Erythroblast (primary cell): ENCODE data around the gene ITPR2.

Experiments
- DNase-seq, 2 experiments: peaks; one replicate each; lab custom pipeline; 2025; lab: John Stamatoyannopoulos, UW
- GATA1 ChIP-seq: IDR thresholded peaks from 2 replicates; pipeline ENCODE4 v1.6.1; 2011; ENCODE audit warnings: low read depth, mild to moderate bottlenecking, control low read depth, low read length, moderate library complexity
- POLR2A ChIP-seq: IDR thresholded peaks from 2 replicates; pipeline ENCODE4 v1.6.1; 2011; ENCODE audit warnings: mild to moderate bottlenecking, low read length

ITPR2 gene

DNA sequence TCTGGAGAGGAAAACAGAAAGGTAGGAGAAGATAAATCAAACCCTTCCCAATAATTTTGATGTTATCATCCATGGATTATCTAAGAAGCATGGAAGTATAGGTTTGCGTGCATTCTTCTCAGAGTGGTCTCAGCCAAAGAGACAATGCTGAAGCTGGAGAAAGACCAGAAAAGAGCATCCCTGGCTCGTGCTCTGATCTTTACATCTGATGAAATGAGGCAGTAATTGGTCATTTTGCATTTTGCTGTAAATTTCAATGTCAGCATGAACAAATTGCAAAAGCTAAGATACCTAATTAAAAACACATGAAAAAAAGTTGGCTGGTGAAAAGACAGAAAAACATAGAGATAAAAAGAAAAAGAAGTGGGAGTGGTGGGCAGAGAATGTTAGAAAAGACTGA is 252.4 kb downstream of the ITPR2 start:
- DNase-seq, result no peak
- TF ChIP-seq GATA1, result no peak
- TF ChIP-seq POLR2A, result no peak

GRCh38 chr12:26576266-26576665 is 256.7 kb downstream of the ITPR2 start:
- TF ChIP-seq POLR2A, result no peak
- no peak for TF ChIP-seq GATA1

DNA sequence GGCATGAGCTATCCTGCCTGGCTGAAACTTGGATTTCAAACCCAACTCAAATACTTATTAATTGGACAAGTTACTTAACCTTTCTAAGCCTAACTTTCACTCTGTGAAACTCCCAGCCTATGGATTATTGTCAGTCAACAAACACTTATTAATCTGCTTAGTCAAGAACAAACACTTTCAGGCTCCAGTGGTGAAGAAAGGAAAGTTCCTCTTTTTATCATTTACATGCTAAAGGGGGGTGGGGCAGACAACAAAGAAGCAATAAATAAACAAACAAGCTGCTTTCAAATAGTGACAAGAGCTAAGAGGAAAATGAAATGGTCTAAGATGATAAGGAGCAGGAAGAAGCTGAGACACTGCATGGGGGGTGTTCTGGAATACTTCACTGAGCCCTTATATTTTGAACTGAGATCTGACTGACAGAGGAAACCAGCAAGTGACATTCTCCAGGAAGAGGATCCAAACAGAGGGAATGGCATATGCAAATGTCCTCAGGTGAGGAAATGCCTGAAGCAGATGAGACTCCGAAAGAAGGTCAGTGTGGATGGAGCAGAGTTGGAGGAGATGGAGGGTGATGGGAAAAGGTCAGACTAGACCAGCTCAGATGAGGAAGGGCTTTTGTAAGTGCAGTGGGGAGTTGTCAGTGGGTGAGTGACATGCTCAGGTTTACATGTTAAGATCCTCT is 259.6 kb downstream of the ITPR2 start:
- no peak for TF ChIP-seq POLR2A
- TF ChIP-seq GATA1, result no peak
- no peak for DNase-seq

More at GRCh38 chr12:26576266-26576665, 256.7 kb downstream of the ITPR2 start:
- DNase-seq, result no peak

- TF ChIP-seq GATA1 (no peak), POLR2A (no peak)
- DNase-seq, result no peak
These were observed 260.9 kb downstream of the ITPR2 start for GRCh38 chr12:26572137-26572536.

GRCh38 chr12:26571560-26571959 is 261.4 kb downstream of the ITPR2 start:
- no peak for DNase-seq
- TF ChIP-seq POLR2A, result no peak
- TF ChIP-seq GATA1, result no peak

- no peak for TF ChIP-seq GATA1
- TF ChIP-seq POLR2A, result no peak
- DNase-seq, result no peak
These were observed 265.9 kb downstream of the ITPR2 start for GRCh38 chr12:26567126-26567525.

GRCh38 chr12:26566675-26567074 is 266.3 kb downstream of the ITPR2 start:
- no peak for TF ChIP-seq POLR2A
- no peak for TF ChIP-seq GATA1
- DNase-seq, result no peak

GRCh38 chr12:26566186-26566585 is 266.8 kb downstream of the ITPR2 start:
- DNase-seq, result no peak
- TF ChIP-seq GATA1 (no peak), POLR2A (no peak)

DNA sequence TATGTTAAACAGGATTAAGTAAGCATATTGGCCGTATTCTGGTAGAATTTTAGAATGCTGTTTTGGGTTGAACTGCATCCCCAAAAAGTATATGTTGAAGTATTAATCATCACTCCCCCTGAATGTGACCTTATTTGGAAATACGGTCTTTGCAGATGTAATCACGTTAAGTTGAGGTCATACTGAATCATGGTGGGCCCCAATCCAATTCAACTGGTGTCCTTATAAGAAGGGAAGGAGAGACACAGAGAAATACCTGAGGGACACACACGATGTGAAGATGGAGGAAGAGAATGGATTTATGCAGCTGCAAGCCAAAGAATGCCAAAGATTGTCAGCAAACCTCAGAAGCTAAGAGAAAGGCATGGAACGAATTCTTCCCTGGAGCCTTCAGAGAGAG is 268.6 kb downstream of the ITPR2 start:
- DNase-seq, result no peak
- no peak for TF ChIP-seq POLR2A
- TF ChIP-seq GATA1, result no peak

GRCh38 chr12:26563552-26563951 is 269.4 kb downstream of the ITPR2 start:
- DNase-seq, result no peak
- TF ChIP-seq POLR2A (no peak), GATA1 (no peak)

- no peak for DNase-seq
- TF ChIP-seq GATA1 (no peak), POLR2A (no peak)
These were observed 275.7 kb downstream of the ITPR2 start for GRCh38 chr12:26557326-26557725.

GRCh38 chr12:26556916-26557315 is 276.1 kb downstream of the ITPR2 start:
- TF ChIP-seq POLR2A, result no peak
- TF ChIP-seq GATA1, result no peak
- DNase-seq, result no peak

GRCh38 chr12:26555139-26555538 is 277.9 kb downstream of the ITPR2 start:
- TF ChIP-seq GATA1 (no peak), POLR2A (no peak)
- DNase-seq, result no peak

GRCh38 chr12:26554332-26554731 is 278.7 kb downstream of the ITPR2 start:
- TF ChIP-seq GATA1 (no peak), POLR2A (no peak)
- no peak for DNase-seq

GRCh38 chr12:26551385-26551784 is 281.6 kb downstream of the ITPR2 start:
- no peak for DNase-seq

GRCh38 chr12:26548227-26548626 is 284.8 kb downstream of the ITPR2 start:
- TF ChIP-seq GATA1 (no peak), POLR2A (no peak)
- no peak for DNase-seq

More at GRCh38 chr12:26551385-26551784, 281.6 kb downstream of the ITPR2 start:
- TF ChIP-seq GATA1 (no peak), POLR2A (no peak)
